Daoy (cell line): ENCODE measurements around the gene KISS1R. TPM values are rescaled to one million over a fixed set of nuclear protein-coding genes. Genes with fewer than 3 reads are reported as not detected.

Experiments
- DNase-seq: peaks from one replicate; pipeline ENCODE4 v3.0.0-alpha.2; 2015; ENCODE audit warnings: low read depth
- total RNA-seq: library from RNA; depleted of rRNA; stranded (reverse); fragments of >200 nt; shearing (Covaris generic); gene quantifications from 2 replicates; pipeline ENCODE4 v1.2.3, GENCODE V29; 2014; rRNA removed

KISS1R gene
- total RNA-seq, 1 experiment from 2014 or later = not detected

GRCh38 chr19:966485-967088 lies 49.5 kb downstream of the KISS1R start:
- DNase-seq = no peak

Other genes starting within 250 kb of the KISS1R start
- gene FSTL3, start 240.9 kb upstream of the KISS1R start, total RNA-seq = 104 and 119 TPM in 2 replicates
- gene PRSS57, start 221.9 kb upstream of the KISS1R start, total RNA-seq = not detected in 2 replicates
- gene PALM, start 208.4 kb upstream of the KISS1R start, total RNA-seq = 1.1 and 7.7 TPM in 2 replicates
- 1.5 and 2.0 TPM in 2 replicates for gene MISP, start 166.2 kb upstream of the KISS1R start, total RNA-seq
- gene PTBP1, start 119.9 kb upstream of the KISS1R start, total RNA-seq = 205 and 246 TPM in 2 replicates
- gene PLPPR3, start 95.4 kb upstream of the KISS1R start, total RNA-seq = 0.11 and 1.2 TPM in 2 replicates
- not detected in 2 replicates for gene AZU1, start 89.5 kb upstream of the KISS1R start, total RNA-seq
- gene PRTN3, start 76.3 kb upstream of the KISS1R start, total RNA-seq = not detected in 2 replicates
- not detected in 2 replicates for gene ELANE, start 65.0 kb upstream of the KISS1R start, total RNA-seq
- gene CFD, start 57.7 kb upstream of the KISS1R start, total RNA-seq = 5.7 and 18.2 TPM in 2 replicates
- gene MED16, start 24.1 kb upstream of the KISS1R start, total RNA-seq = 20.4 and 25.9 TPM in 2 replicates
- gene RNU6-9, start 23.8 kb upstream of the KISS1R start, total RNA-seq = not detected in 2 replicates
- gene R3HDM4, start 4.1 kb upstream of the KISS1R start, total RNA-seq = 35.8 and 40.8 TPM in 2 replicates
- 5.9 and 12.0 TPM in 2 replicates for gene ARID3A, start 8.7 kb downstream of the KISS1R start, total RNA-seq
- gene WDR18, start 67.0 kb downstream of the KISS1R start, total RNA-seq = 73.1 and 92.5 TPM in 2 replicates
- not detected in 2 replicates for gene GRIN3B, start 83.1 kb downstream of the KISS1R start, total RNA-seq
- 79.1 and 81.7 TPM in 2 replicates for gene TMEM259, start 103.8 kb downstream of the KISS1R start, total RNA-seq
- not detected in 2 replicates for gene RNU6-2, start 104.2 kb downstream of the KISS1R start, total RNA-seq
- 162 and 166 TPM in 2 replicates for gene CNN2, start 109.3 kb downstream of the KISS1R start, total RNA-seq
- 0.89 and 0.97 TPM in 2 replicates for gene ABCA7, start 122.8 kb downstream of the KISS1R start, total RNA-seq
- gene ARHGAP45, start 149.8 kb downstream of the KISS1R start, total RNA-seq = 4.3 and 11.6 TPM in 2 replicates
- 124 and 148 TPM in 2 replicates for gene POLR2E, start 178.0 kb downstream of the KISS1R start, total RNA-seq
- 357 and 373 TPM in 2 replicates for gene GPX4, start 186.7 kb downstream of the KISS1R start, total RNA-seq